H1 (cell line): ENCODE results near the gene ETFDH. TPM values are rescaled to one million over a fixed set of nuclear protein-coding genes. Genes with fewer than 3 reads are reported as not detected.
"Not testable (repeated sequence)": the region's sequence is repeated elsewhere in the genome, so short reads cannot be mapped to it uniquely, and the experiment has no call there.

ENCODE experiments used
- CTCF ChIA-PET: fragments of 300-600 bp; sonication (Branson Sonifier 250); formaldehyde crosslinking; loops from one replicate; lab custom pipeline; 2021; ENCODE audit not compliant: partially characterized antibody; lab: Charles Lee
- POLR2A ChIA-PET: fragments of 300-600 bp; sonication (Branson Sonifier 250); formaldehyde crosslinking; loops from one replicate; lab custom pipeline; 2021; ENCODE audit warnings: inconsistent platforms; ENCODE audit not compliant: partially characterized antibody; lab: Charles Lee
- DNase-seq, 2 experiments: peaks; one replicate each; pipeline versions ENCODE4 v3.0.0 to v3.0.0-alpha.2; 2010 to 2022; ENCODE audit warnings: low spot score in 2 of 2, low read depth in 1 of 2, mixed read lengths in 1 of 2
- FAIRE-seq: peaks from 2 replicates; lab custom pipeline; 2011; peaks lifted over from hg19 to GRCh38; lab: Jason Lieb, UNC
- H2AFZ ChIP-seq: 2 replicates; pipeline ENCODE4 v1.8.1; 2012; ENCODE audit warnings: low read length, inconsistent platforms
- H2AK5ac ChIP-seq: 2 replicates; pipeline ENCODE4 v1.6.1; 2013; ENCODE audit warnings: low read depth, low read length
- H2BK120ac ChIP-seq: replicated peaks from 2 replicates; pipeline ENCODE3; 2013; ENCODE audit warnings: low read depth, low read length, inconsistent platforms
- H2BK12ac ChIP-seq: 2 replicates; pipeline ENCODE4 v1.6.1; 2013; ENCODE audit warnings: low read depth, low read length
- H2BK15ac ChIP-seq: 2 replicates; pipeline ENCODE4 v1.6.1; 2013; ENCODE audit warnings: low read length
- H2BK20ac ChIP-seq: 2 replicates; pipeline ENCODE4 v1.6.1; 2013; ENCODE audit warnings: low read length
- H2BK5ac ChIP-seq: 2 replicates; pipeline ENCODE4 v1.6.1; 2013; ENCODE audit warnings: low read depth, low read length
- H3K14ac ChIP-seq: 2 replicates; pipeline ENCODE4 v1.6.1; 2013; ENCODE audit warnings: inconsistent platforms; ENCODE audit not compliant: insufficient read length
- H3K18ac ChIP-seq: 2 replicates; pipeline ENCODE4 v1.6.1; 2013; ENCODE audit warnings: low read length; ENCODE audit errors: extremely low read depth
- H3K23ac ChIP-seq: 2 replicates; pipeline ENCODE4 v1.6.1; 2013; ENCODE audit warnings: inconsistent platforms; ENCODE audit not compliant: insufficient read length
- H3K23me2 ChIP-seq: 2 replicates; pipeline ENCODE4 v1.6.1; 2013; ENCODE audit warnings: low read depth, low read length
- H3K27ac ChIP-seq: 2 replicates; pipeline ENCODE4 v1.6.1; 2011; ENCODE audit warnings: low read depth, low read length, inconsistent platforms
- H3K27me3 ChIP-seq, 4 experiments: replicated peaks in 1 of 4; 1 replicate in 1 of 4; 2 replicates in 3 of 4; pipeline versions ENCODE4 v1.6.1 to v1.8.1; 2011 to 2013; ENCODE audit warnings: low read length in 3 of 4, mild to moderate bottlenecking in 3 of 4, inconsistent platforms in 2 of 4, mixed read lengths in 2 of 4, moderate library complexity in 1 of 4; ENCODE audit not compliant: control insufficient read depth in 3 of 4, insufficient read depth in 3 of 4; ENCODE audit errors: extremely low read depth in 1 of 4
- H3K36me3 ChIP-seq, 4 experiments: 2 replicates each; pipeline versions ENCODE4 v1.6.1 to v1.8.1; 2011 to 2013; ENCODE audit warnings: mild to moderate bottlenecking in 4 of 4, low read length in 3 of 4, moderate library complexity in 2 of 4, control low read depth in 1 of 4, inconsistent platforms in 1 of 4; ENCODE audit not compliant: insufficient read depth in 4 of 4, control insufficient read depth in 2 of 4
- H3K4ac ChIP-seq: replicated peaks from 2 replicates; pipeline ENCODE3; 2013; ENCODE audit warnings: low read length, low read depth, mixed read lengths, inconsistent platforms; ENCODE audit not compliant: insufficient read length
- H3K4me1 ChIP-seq, 4 experiments: replicated peaks in 1 of 4; 1 replicate in 1 of 4; 2 replicates in 3 of 4; pipeline versions ENCODE4 v1.6.1 to v1.8.1; 2011 to 2013; ENCODE audit warnings: low read length in 3 of 4, inconsistent platforms in 2 of 4, mixed read lengths in 1 of 4; ENCODE audit not compliant: insufficient read depth in 4 of 4, control insufficient read depth in 3 of 4
- H3K4me2 ChIP-seq, 2 experiments: 2 replicates each; pipeline versions ENCODE4 v1.6.1 to v1.8.1; 2011 to 2013; ENCODE audit warnings: low read depth in 2 of 2, low read length in 2 of 2, control low read depth in 1 of 2, inconsistent platforms in 1 of 2, mild to moderate bottlenecking in 1 of 2; ENCODE audit not compliant: insufficient read depth in 1 of 2
- H3K4me3 ChIP-seq, 4 experiments: fragments of 200-600, 300-600 bp in 1 of 4; sonication (generic), shearing (Covaris generic), sonication (Bioruptor Twin) in 1 of 4; 2 replicates each; pipeline versions ENCODE4 v1.5.1 to v1.8.1; 2011 to 2016; ENCODE audit warnings: low read length in 4 of 4, low read depth in 3 of 4, control low read depth in 2 of 4, inconsistent platforms in 2 of 4, mild to moderate bottlenecking in 2 of 4, mixed read lengths in 1 of 4, moderate library complexity in 1 of 4; ENCODE audit not compliant: insufficient read depth in 2 of 4; ENCODE audit errors: extremely low read depth in 1 of 4
- H3K56ac ChIP-seq: replicated peaks from 2 replicates; pipeline ENCODE3; 2013; ENCODE audit warnings: low read depth, mild to moderate bottlenecking, mixed read lengths, low read length, inconsistent platforms; ENCODE audit not compliant: insufficient read length
- H3K79me1 ChIP-seq: 2 replicates; pipeline ENCODE4 v1.6.1; 2013; ENCODE audit warnings: low read depth, low read length, control low read depth
- H3K79me2 ChIP-seq, 2 experiments: 2 replicates each; pipeline versions ENCODE4 v1.6.1 to v1.8.1; 2012 to 2013; ENCODE audit warnings: low read length in 2 of 2, mild to moderate bottlenecking in 2 of 2, inconsistent platforms in 1 of 2; ENCODE audit not compliant: insufficient read depth in 2 of 2, control insufficient read depth in 1 of 2
- H3K9ac ChIP-seq, 4 experiments: replicated peaks in 1 of 4; 1 replicate in 1 of 4; 2 replicates in 3 of 4; pipeline versions ENCODE4 v1.6.1 to v1.8.1; 2011 to 2013; ENCODE audit warnings: low read depth in 3 of 4, low read length in 3 of 4, control low read depth in 2 of 4, mild to moderate bottlenecking in 2 of 4, moderate library complexity in 2 of 4, inconsistent platforms in 1 of 4; ENCODE audit errors: extremely low read depth in 1 of 4
- H3K9me3 ChIP-seq, 2 experiments: 2 replicates each; pipeline versions ENCODE4 v1.6.1 to v1.8.1; 2012 to 2013; ENCODE audit warnings: mild to moderate bottlenecking in 2 of 2, moderate library complexity in 2 of 2, control low read depth in 1 of 2, inconsistent platforms in 1 of 2, low read depth in 1 of 2, low read length in 1 of 2, mixed read lengths in 1 of 2; ENCODE audit not compliant: insufficient read depth in 2 of 2
- H4K20me1 ChIP-seq, 2 experiments: replicated peaks in 1 of 2; 2 replicates each; pipeline versions ENCODE3 to v1.8.1; 2011 to 2013; ENCODE audit warnings: inconsistent platforms in 2 of 2, low read length in 2 of 2, mild to moderate bottlenecking in 1 of 2; ENCODE audit not compliant: insufficient read depth in 2 of 2, control insufficient read depth in 1 of 2
- H4K5ac ChIP-seq: 2 replicates; pipeline ENCODE4 v1.6.1; 2013; ENCODE audit warnings: low read length, low read depth, mixed read lengths, inconsistent platforms; ENCODE audit not compliant: insufficient read length
- H4K8ac ChIP-seq: 2 replicates; pipeline ENCODE4 v1.8.0; 2013; ENCODE audit warnings: mild to moderate bottlenecking, moderate library complexity, low read length, inconsistent platforms; ENCODE audit not compliant: insufficient read depth; ENCODE audit errors: extremely low read depth
- H4K91ac ChIP-seq: replicated peaks from 2 replicates; pipeline ENCODE3; 2013; ENCODE audit warnings: low read length, mixed read lengths, inconsistent platforms; ENCODE audit not compliant: insufficient read length
- EP300 ChIP-seq, 2 experiments: IDR thresholded peaks; 1 replicate in 1 of 2; 2 replicates in 1 of 2; pipeline ENCODE4 v1.6.1; 2011 to 2012; ENCODE audit warnings: low read depth in 2 of 2, low read length in 2 of 2, mild to moderate bottlenecking in 2 of 2, borderline replicate concordance in 1 of 2, inconsistent platforms in 1 of 2, moderate library complexity in 1 of 2
- JUN ChIP-seq: IDR thresholded peaks from 2 replicates; pipeline ENCODE4 v1.6.1; 2011; ENCODE audit warnings: low read depth, mild to moderate bottlenecking, improper control_type of control experiment, low read length
- KDM5A ChIP-seq: fragments of 200-600 bp; IDR thresholded peaks from 2 replicates; pipeline ENCODE4 v1.7.1; 2012; ENCODE audit warnings: mild to moderate bottlenecking, low read length, inconsistent platforms, mixed read lengths
- MAX ChIP-seq: IDR thresholded peaks from 2 replicates; pipeline ENCODE4 v1.6.1; 2012; ENCODE audit warnings: inconsistent platforms
- SIRT6 ChIP-seq: IDR thresholded peaks from one replicate; pipeline ENCODE4 v1.7.1; 2012; ENCODE audit warnings: low read length, inconsistent platforms
- TBP ChIP-seq: IDR thresholded peaks from 2 replicates; pipeline ENCODE4 v1.6.1; 2011; ENCODE audit warnings: low read depth, low read length, improper control_type of control experiment
- YY1 ChIP-seq: IDR thresholded peaks from 2 replicates; pipeline ENCODE4 v1.6.1; 2011; ENCODE audit warnings: low read depth, mild to moderate bottlenecking, low read length
- WGBS, 2 experiments: shearing (Covaris generic) in 1 of 2; methylation state at CpG; one replicate each; pipeline versions ENCODE4 v1.1.6 to v1.1.7; 2013 to 2015; ENCODE audit warnings: low lambda C conversion rate in 2 of 2, mixed read lengths in 2 of 2, inconsistent platforms in 1 of 2, low coverage in 1 of 2, missing lambda C conversion rate in 1 of 2; ENCODE audit not compliant: insufficient replicate concordance in 2 of 2, insufficient coverage in 1 of 2, insufficient read length in 1 of 2; ENCODE audit errors: extremely low coverage in 1 of 2, missing lambda C conversion rate in 1 of 2; 5-methylcytosine and 5-hydroxymethylcytosine counted together
- polyA plus RNA-seq, 7 experiments: library from polyadenylated mRNA; depleted of rRNA in 3 of 7; stranded (reverse) in 5 of 7; unstranded in 2 of 7; fragments of >200 nt in 5 of 7; fragments of 200-250 nt in 2 of 7; gene quantifications; 1 replicate in 5 of 7; 2 replicates in 1 of 7; 4 replicates in 1 of 7; pipeline versions ENCODE4 v1.2.1 to v1.2.3, GENCODE V29; 2011 to 2013; ENCODE audit warnings: missing spikeins in 2 of 7, mixed read lengths in 2 of 7
- total RNA-seq: library from RNA; stranded (reverse); fragmentation: NEBNext Ultra II Directional; extraction: Animal tissue kit (Norgen Biotek cat#: 25700); gene quantifications from 2 replicates; pipeline ENCODE4 v1.2.1, GENCODE V29; 2021

Gene ETFDH
- total and polyA plus RNA-seq, 2 of the 8 experiments (the other 6 are each of a cell fraction or from before 2014, with no cell fraction given) = 11.3 to 15.7 TPM

DNA sequence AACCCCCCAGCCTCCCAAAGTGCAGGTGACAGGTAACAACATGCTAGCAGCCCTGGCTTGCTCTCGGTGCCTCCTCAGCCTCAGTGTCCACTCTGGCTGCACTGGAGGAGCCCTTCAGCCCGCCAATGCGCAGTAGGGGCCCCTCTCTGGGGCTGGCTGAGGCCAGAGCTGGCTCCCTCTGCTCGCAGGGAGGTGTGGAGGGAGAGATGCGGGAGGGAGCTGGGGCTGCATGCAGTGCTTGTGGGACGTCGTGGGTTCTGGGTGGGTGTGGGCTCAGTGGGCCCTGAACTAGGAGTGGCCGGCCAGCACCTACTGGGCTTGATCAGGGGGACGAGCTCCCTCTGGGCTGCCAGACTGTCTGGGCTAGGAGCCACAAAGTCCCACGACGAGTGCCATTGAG lies 14.8 kb upstream of the ETFDH start (continued):
- TF ChIP-seq JUN = no peak
- no peak for TF ChIP-seq SIRT6
- no peak for TF ChIP-seq TBP
- no peak for TF ChIP-seq EP300 (IDR thresholded peaks at IDR 0.05; ENCODE audit: borderline replicate concordance in 1 of 2, low read depth in 2 of 2, low read length in 2 of 2)
- TF ChIP-seq MAX = no peak
- no peak for TF ChIP-seq KDM5A
- TF ChIP-seq YY1 = no peak
- TF ChIP-seq, all 59 proteins: peak for 0

DNA sequence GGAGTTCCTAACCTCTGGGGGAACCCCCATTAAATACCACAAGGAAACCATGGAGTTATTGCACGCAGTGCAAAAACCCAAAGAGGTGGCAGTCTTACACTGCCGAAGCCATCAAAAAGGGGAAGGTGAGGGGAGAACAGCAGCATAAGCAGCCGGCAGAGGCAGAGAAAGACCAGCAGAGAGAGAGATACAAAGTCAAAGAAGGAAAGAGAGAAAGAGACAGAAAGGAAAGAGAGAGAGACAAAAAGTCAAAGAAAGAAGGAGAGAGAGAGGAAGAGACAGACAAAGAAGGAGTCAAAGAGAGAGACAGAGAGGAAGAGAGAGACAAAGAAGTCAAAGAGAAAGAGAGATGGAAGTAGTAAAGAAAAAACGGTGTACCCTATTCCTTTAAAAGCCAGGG lies 8.8 kb upstream of the ETFDH start:
- CTCF ChIA-PET, H4K8ac ChIP-seq, H2AK5ac ChIP-seq, H4K5ac ChIP-seq, H3K36me3 ChIP-seq, POLR2A ChIA-PET, H3K23ac ChIP-seq, H3K9ac ChIP-seq, H2BK20ac ChIP-seq, H3K9me3 ChIP-seq, H2BK5ac ChIP-seq, H2BK15ac ChIP-seq, H4K20me1 ChIP-seq, H3K4ac ChIP-seq, FAIRE-seq, H3K4me2 ChIP-seq, H3K27ac ChIP-seq, H4K91ac ChIP-seq, H2AFZ ChIP-seq, H3K79me1 ChIP-seq, H2BK12ac ChIP-seq, H3K14ac ChIP-seq, H3K23me2 ChIP-seq, H3K4me1 ChIP-seq, H3K56ac ChIP-seq, H3K27me3 ChIP-seq, H3K18ac ChIP-seq, H3K4me3 ChIP-seq, H2BK120ac ChIP-seq, DNase-seq: not testable (repeated sequence)
- 72% methylated on average over 4 of the region's 4 CpGs; no CpG with 5 or more reads in 1 of the 2 experiments for WGBS, 2 experiments
- H3K79me2 ChIP-seq = peaks cover 0 to 17% of the 10 kb centered on the region in 2 experiments; a peak in 2 of 4 replicates
